Amniotic stem cell (primary cell): ENCODE results near the gene GGA3.
"Not testable (repeated sequence)": the region's sequence is repeated elsewhere in the genome, so short reads cannot be mapped to it uniquely, and the experiment has no call there.

Source experiments
- DNase-seq: peaks from one replicate; lab custom pipeline; 2025; lab: John Stamatoyannopoulos, UW

The GGA3 gene

GRCh38 chr17:75271955-75272847, 10.8 kb upstream of the GGA3 start:
- DNase-seq, result no peak

DNA sequence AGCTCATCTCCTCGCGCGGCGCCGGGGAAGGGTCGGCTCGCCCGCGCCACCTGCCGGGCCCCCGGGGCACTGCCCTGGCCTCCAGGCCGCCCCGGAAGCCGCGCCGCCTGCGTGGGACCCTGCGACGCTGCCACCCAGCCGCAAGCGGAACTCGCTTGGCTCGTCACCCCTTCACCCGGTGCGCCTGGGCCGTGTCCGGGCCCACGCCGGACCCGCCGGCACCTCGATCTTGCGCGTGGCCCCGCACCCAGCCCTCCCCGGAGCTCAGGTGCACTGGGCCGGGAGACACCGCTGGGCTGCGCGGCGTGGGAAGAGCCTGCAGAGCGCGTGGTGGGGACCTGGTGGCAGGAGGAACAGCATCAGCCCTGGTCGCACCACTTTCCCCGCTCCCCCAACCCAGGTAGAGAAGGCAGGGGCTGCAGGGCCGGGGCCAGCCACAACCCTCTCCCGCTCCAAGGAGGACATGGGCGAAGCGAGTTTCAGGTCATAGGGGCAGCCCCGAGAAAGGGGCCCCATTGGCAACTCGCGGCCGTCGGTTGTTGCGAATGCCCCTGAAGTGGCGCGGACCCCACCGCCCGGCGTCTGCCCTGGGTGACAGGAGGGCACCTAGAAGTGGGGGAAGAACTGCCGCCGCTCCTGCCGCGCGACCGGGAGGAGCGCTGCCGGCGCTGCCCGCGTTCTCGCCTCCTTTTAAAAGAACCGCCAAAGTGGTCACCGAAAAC, 10.0 kb upstream of the GGA3 start:
- DNase-seq, result peak; percentile 34

- no peak for DNase-seq
Observed at GRCh38 chr17:75270966-75271232, 9.5 kb upstream of the GGA3 start, which contains the start of gene MIF4GD. Gene MIF4GD, minus strand, starts transcription at chr17:75271231. Its CDS starts 1,036 bp downstream, at chr17:75270195.

- DNase-seq, result peak; percentile 55
Observed at GRCh38 chr17:75270218-75270965, 9.0 kb upstream of the GGA3 start.

DNA sequence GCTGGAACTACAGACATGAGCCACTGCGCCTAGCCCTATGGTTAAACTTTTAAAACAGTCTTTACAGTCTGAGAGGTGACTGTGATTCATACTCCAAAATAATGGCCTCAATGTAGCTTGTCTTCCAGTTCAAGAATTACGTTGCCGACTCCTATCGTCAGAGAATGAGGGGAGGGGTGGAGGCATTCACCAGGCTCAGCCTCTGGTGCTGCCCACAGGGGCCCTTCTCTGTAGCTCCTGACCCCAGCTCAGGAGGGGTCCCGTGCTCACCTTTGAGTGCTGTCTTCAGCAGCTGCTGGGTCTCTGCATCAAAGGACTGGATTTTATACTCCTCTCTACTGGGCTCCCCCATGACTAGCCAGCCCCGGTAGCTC, 8.4 kb upstream of the GGA3 start:
- no peak for DNase-seq

DNA sequence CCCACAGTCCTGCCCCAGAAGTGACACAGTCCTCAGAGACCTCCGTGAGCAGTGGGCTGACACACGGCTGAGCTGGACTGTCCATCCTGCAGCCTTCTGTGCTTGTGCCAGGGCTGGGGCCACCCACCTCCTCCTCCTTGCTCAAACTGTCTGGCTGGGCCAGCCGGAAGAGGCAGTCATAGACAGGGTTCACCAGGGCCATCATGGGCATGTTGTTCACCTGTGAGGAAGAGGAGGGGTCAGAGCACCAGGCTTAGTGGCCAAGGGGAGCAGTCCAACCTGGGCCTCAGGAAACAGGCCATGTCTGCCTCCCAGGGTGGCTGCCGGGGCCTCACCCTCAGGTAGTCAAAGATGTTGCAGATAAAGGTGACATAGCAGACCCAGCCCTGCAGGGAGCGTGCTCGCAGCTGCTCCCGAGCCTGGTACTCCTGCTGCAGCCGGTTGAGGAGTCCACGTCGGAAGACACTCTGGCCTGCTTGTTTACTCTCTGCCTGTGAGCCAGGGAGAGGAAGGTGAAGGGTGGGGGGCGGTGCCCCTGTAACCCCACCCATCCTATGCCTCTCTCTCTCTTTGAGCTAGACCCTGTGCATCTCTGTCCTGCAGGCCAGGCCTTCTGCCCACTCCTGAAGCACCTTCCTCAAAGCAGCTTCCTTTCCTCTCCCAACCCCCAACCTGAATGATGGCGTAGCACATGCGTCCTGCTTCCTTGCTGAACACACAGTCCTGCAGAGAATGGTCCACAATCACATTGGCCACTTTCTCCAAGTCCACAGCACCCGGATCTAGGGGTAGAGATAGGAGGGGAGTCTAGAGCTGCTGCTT, 6.2 kb upstream of the GGA3 start:
- no peak for DNase-seq

DNA sequence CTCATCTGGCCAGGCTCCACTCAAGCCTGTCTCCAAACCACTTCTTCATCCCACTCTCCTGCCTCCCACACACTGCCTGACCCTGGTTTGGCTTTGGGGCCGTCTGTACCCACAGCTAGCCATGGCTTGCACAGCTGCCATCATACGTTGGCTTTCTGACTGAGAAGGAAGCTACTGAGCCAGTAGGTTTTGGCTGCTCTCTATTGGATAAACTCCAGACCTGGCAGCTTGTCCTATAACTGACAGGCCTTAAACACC, 5.7 kb upstream of the GGA3 start:
- no peak for DNase-seq

DNA sequence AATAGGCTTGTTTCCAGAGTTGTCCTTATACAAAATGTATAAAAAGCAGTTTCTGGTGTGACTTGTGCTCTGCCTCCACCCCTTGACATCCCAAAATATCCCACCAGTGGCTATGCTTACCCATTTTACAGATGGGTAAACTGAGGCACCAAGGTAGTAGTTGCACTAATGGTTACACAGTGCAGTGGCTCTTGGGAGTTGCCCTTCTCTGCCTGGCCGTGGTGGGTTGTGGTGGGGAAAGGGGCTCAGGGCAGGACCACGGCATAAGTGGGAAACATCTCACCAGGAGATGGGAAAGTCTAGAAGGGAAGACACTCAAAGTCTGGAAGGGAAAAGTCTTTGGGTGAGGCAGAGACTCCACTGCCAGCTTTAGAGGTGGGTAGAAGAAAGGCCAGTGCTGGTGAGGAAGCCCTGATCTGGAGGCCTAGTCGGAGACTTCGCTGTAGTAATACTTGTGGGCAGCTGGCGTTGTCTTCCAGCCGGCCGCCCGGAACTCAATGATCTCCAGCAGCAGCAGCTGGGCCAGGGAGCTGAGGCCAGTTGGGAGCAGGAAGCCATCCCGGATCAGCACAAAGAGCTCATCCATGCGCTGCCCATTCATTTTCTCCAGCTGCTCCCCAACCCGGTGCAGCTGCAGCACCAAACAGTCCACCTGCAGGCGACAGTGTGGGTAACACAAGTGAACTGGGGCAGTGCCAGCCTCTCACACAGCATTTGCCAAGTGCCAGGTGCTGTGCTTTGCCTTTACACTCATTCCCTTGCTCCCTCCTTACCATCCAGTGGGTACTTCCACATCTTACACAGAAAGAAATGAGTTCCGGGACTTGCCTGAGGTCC, 5.1 kb upstream of the GGA3 start:
- no peak for DNase-seq

DNA sequence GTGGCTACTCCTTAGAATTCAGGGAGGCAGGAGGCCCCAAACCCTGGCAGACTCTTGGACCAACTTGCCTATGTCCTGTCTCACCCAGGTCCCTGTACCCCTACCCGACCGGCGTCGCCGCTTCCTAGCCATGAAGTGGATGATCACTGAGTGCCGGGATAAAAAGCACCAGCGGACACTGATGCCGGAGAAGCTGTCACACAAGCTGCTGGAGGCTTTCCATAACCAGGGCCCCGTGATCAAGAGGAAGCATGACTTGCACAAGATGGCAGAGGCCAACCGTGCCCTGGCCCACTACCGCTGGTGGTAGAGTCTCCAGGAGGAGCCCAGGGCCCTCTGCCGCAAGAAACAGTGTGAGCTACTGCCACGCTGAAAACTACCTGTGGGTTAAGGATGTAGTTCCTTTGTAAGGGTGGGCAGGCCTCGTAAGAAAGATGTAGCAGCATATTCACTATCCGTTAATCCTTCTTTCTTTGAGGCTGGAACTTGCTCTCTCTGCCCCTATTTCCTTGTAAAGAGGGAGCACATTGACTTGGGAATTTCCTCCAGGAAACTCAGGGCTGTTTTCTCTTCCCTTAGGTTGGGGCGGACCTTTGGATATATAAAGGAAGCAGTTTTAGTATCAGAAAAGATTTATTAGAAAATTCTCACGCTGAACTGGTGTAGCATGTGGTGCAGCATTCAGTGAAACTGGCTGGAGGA, 4.4 kb upstream of the GGA3 start:
- no peak for DNase-seq

DNA sequence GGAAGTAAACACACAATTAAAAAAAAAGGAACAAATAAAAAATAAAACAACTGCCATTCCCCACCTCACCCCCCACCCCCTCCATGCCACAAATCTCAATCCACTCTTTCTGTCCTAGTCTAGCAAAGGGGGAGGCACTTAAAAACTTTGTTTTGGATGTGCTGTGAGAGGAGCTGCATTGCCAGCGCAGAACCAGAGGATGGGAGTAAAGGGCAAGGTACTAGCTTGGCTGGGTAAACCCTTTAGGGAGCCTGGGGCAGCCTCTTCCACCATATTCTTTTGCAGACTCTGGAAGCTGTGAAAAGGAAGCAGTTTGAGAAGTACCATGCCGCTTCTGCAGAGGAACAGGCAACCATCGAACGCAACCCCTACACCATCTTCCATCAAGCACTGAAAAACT, 1.6 kb upstream of the GGA3 start:
- no peak for DNase-seq

GRCh38 chr17:75262112-75262606, 753 bp upstream of the GGA3 start:
- DNase-seq, result no peak

GRCh38 chr17:75260641-75261335, 618 bp downstream of the GGA3 start:
- no peak for DNase-seq

- not testable (repeated sequence) for DNase-seq
Observed at GRCh38 chr17:75257228-75257627, 4.2 kb downstream of the GGA3 start.

- DNase-seq, result not testable (repeated sequence)
Observed at GRCh38 chr17:75255954-75256698, 5.3 kb downstream of the GGA3 start.

GRCh38 chr17:75252039-75252816, 9.2 kb downstream of the GGA3 start:
- DNase-seq, result no peak

- DNase-seq, result no peak
Observed at GRCh38 chr17:75250009-75250471, 11.4 kb downstream of the GGA3 start.

DNA sequence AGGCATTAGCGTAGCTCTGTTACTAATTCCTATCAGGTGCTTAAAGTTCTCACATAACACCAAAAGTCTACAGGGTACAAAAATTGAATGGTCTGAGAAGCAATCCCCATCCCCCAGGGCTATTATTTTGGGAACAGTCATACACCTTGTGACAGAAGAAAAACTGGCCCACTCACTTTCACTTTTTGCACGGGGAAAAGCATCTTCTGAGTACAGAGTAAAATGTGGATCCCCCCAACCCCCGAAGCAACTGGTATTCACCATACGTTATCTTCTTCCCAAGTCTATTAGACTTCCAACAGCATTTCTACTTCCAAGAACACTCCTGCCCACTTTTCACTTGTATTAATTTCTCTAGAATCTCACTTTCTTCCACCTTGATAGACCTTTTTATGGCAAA, 11.8 kb downstream of the GGA3 start:
- DNase-seq, result no peak

DNA sequence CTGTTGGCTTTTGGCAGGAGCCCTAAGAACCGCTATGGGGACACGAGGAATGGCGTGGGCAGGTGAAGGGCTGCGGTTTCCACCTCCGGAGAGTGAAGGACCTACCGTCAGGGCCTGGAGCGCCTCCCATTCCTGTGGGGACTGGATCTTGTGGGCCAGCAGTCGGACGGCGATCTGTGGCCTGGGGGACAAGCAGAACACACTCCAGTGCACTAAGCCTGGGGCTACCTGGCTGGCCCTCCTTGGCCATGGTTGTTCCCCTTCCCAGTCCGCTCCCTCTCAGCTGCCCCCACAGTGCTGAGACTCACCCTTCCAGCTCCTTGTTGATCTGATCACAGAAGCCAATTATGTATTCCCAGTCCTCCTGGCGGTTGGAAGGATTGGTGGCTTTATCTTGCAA, 15.0 kb downstream of the GGA3 start:
- no peak for DNase-seq
